CD8-positive, alpha-beta memory T cell (primary cell): Measurements from ENCODE around the gene CCDC47. TPM values are rescaled to one million over a fixed set of nuclear protein-coding genes. Genes with fewer than 3 reads are reported as not detected.
"Not testable (repeated sequence)": the region's sequence is repeated elsewhere in the genome, so short reads cannot be mapped to it uniquely, and the experiment has no call there.

Experiments
- CTCF ChIA-PET: fragments of 350-600 bp; sonication (Branson Sonifier 250); formaldehyde crosslinking; loops from one replicate; lab custom pipeline; 2021; ENCODE audit warnings: antibody characterized with exemption; lab: Charles Lee
- POLR2A ChIA-PET: fragments of 350-600 bp; sonication (Branson Sonifier 250); formaldehyde crosslinking; loops from one replicate; lab custom pipeline; 2021; ENCODE audit warnings: antibody characterized with exemption; lab: Charles Lee
- DNase-seq, 5 donors: peaks; one replicate each; pipeline versions ENCODE4 v3.0.0 to v3.0.0-alpha.2; 2020 to 2022; ENCODE audit warnings: mixed read lengths in 1 of 5
- H3K27ac ChIP-seq: one replicate; pipeline ENCODE4 v1.7.0; 2013; ENCODE audit warnings: low read depth, mild to moderate bottlenecking, low read length, moderate library complexity
- H3K27me3 ChIP-seq: 2 replicates; pipeline ENCODE4 v1.7.0; 2013; ENCODE audit warnings: low read length, mild to moderate bottlenecking; ENCODE audit not compliant: insufficient read depth, poor library complexity, severe bottlenecking
- H3K36me3 ChIP-seq: 2 replicates; pipeline ENCODE4 v1.7.0; 2013; ENCODE audit warnings: mild to moderate bottlenecking, low read length, moderate library complexity; ENCODE audit not compliant: insufficient read depth
- H3K4me1 ChIP-seq: 2 replicates; pipeline ENCODE4 v1.7.0; 2013; ENCODE audit warnings: mild to moderate bottlenecking, low read length, moderate library complexity; ENCODE audit not compliant: insufficient read depth
- H3K4me3 ChIP-seq: 2 replicates; pipeline ENCODE4 v1.7.0; 2013; ENCODE audit warnings: mild to moderate bottlenecking, low read length
- H3K9me3 ChIP-seq: 2 replicates; pipeline ENCODE4 v1.7.0; 2013; ENCODE audit warnings: mild to moderate bottlenecking, low read length
- H3K27ac Mint-ChIP-seq, 8 donors: one replicate each; pipeline ENCODE4 v1.8.0; 2020 to 2021; ENCODE audit warnings: mixed read lengths in 8 of 8, mild to moderate bottlenecking in 6 of 8, inconsistent platforms in 3 of 8, moderate library complexity in 3 of 8
- H3K27me3 Mint-ChIP-seq, 2 donors: one replicate each; pipeline ENCODE4 v1.8.0; 2020 to 2021; ENCODE audit warnings: mixed read lengths in 2 of 2, mild to moderate bottlenecking in 1 of 2, moderate library complexity in 1 of 2
- H3K36me3 Mint-ChIP-seq, 3 donors: one replicate each; pipeline ENCODE4 v1.8.0; 2020 to 2021; ENCODE audit warnings: mixed read lengths in 3 of 3, inconsistent platforms in 1 of 3, mild to moderate bottlenecking in 1 of 3
- H3K4me1 Mint-ChIP-seq, 3 donors: one replicate each; pipeline ENCODE4 v1.8.0; 2020 to 2021; ENCODE audit warnings: mixed read lengths in 3 of 3, inconsistent platforms in 1 of 3, mild to moderate bottlenecking in 1 of 3
- H3K4me3 Mint-ChIP-seq, 7 donors: one replicate each; pipeline ENCODE4 v1.8.0; 2020 to 2021; ENCODE audit warnings: mixed read lengths in 7 of 7, mild to moderate bottlenecking in 6 of 7, moderate library complexity in 4 of 7, inconsistent platforms in 2 of 7
- H3K9me3 Mint-ChIP-seq, 5 donors: one replicate each; pipeline ENCODE4 v1.8.0; 2020 to 2022; ENCODE audit warnings: mixed read lengths in 5 of 5, mild to moderate bottlenecking in 3 of 5, moderate library complexity in 2 of 5, inconsistent platforms in 1 of 5
- polyA plus RNA-seq: library from polyadenylated mRNA; unstranded; fragments of 300-500 nt; fragmentation: Illumina TruSeq; gene quantifications from one replicate; pipeline ENCODE4 v1.2.3, GENCODE V29; 2021
- total RNA-seq, 2 experiments: library from RNA; stranded (reverse); gene quantifications; one replicate each; pipeline ENCODE4 v1.2.3, GENCODE V29; 2021

The CCDC47 gene
- total and polyA plus RNA-seq, 3 experiments from 2014 or later, result 49.6 to 94.5 (median 93.0) TPM

DNA sequence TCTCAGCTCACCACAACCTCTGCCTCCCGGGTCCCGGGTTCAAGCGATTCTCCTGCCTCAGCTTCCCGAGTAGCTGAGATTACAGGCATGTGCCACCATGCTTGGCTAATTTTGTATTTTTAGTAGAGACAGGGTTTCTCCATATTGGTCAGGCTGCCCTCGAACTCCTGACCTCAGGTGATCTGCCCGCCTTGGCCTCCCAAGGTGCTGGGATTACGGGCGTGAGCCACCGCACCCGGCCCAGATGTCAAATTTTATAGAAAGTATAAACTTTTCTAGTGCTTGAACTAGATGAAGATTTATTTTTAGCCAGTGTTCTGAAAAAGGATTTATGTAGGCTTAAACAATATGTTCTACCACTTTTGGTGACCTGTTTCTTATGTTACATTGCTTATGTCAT, 23.0 kb upstream of the CCDC47 start:
- H3K4me1 Mint-ChIP-seq, H3K4me3 ChIP-seq, H3K4me3 Mint-ChIP-seq, H3K27me3 ChIP-seq, H3K9me3 Mint-ChIP-seq, POLR2A ChIA-PET, DNase-seq, CTCF ChIA-PET, H3K9me3 ChIP-seq, H3K27ac ChIP-seq, H3K27me3 Mint-ChIP-seq, H3K4me1 ChIP-seq: not testable (repeated sequence)
- peak overlapping the region in 2 of 8 donors; percentile 23 to 32 for H3K27ac Mint-ChIP-seq
- peaks cover 62% of the 10 kb centered on the region for H3K36me3 ChIP-seq
- peaks cover 12 to 93% (median 14%) of the 10 kb centered on the region in 3 donors for H3K36me3 Mint-ChIP-seq

DNA sequence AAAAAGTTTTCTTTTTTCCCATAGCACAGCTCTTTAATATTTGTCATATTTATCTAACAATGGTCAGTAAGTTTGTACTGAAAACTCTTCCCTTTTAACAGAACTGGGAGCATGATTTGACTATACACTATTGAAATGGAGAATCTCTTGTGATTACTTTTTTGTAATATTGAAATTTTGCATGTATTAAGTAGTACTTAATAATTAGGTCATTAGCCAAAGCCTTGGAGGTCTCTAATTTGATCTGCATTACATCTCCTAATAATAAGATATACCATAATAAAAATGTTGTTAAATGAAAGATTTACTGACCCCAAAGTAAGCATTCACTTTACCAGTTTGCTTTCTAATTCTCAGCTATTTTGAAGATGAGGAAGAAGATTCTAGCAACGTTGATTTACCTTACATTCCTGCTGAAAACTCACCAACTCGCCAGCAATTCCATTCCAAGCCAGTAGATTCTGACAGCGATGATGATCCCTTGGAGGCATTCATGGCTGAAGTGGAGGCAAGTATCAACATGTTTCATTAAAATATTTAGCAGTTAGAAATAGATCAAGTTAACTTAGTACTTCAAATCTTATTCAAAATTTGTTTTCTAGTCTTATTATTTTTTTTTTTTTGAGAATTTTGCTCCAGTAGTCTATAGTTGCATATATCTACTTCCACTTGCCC, 18.8 kb upstream of the CCDC47 start:
- Mint-ChIP-seq H3K36me3 (peaks cover 4 to 84% (median 11%) of the 10 kb centered on the region in 3 donors), H3K4me1 (peaks cover 3 to 9% (median 4%) of the 10 kb centered on the region in 3 donors), H3K9me3 (no peaks in the 10 kb centered on the region), H3K4me3 (no peak overlapping the region), H3K27me3 (no peaks in the 10 kb centered on the region), H3K27ac (peak overlapping the region in 2 of 8 donors; percentile 45 to 51)
- peaks cover 49% of the 10 kb centered on the region for H3K36me3 ChIP-seq
- H3K27ac ChIP-seq, result no peak overlapping the region
- no peak for DNase-seq
- CTCF ChIA-PET, result no interaction called here
- H3K4me3 ChIP-seq, result no peak overlapping the region
- H3K27me3 ChIP-seq, result no peaks in the 10 kb centered on the region
- POLR2A ChIA-PET, result no interaction called here
- H3K4me1 ChIP-seq, result no peaks in the 10 kb centered on the region
- no peaks in the 10 kb centered on the region for H3K9me3 ChIP-seq

DNA sequence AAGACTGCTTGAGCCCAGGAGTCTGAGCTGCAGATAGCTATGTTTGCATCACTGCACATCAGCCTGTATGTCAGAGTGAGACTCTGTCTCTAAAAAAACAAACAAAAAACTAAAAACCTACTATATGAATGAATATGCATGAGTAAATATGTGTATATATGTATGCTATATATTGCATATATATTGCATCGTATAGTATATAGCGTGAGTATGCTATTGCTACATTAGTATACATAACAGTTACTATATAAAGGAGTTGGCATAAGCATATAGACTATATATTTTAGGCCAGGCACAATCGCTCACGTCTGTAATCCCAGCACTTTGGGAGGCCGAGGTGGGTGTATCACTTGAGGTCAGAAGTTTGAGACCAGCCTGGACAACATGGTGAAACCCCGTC, 16.7 kb upstream of the CCDC47 start:
- Histone ChIP-seq H3K27ac (no peak overlapping the region), H3K36me3 (peaks cover 39% of the 10 kb centered on the region), H3K27me3 (no peaks in the 10 kb centered on the region), H3K9me3 (no peaks in the 10 kb centered on the region), H3K4me1 (no peaks in the 10 kb centered on the region), H3K4me3 (no peak overlapping the region)
- POLR2A ChIA-PET, result interaction anchor here (0.7 kb wide), 1 partner anchor 128 kb away, joined by 11 read pairs; no protein-coding TSS in a partner anchor
- Mint-ChIP-seq H3K27ac (peak overlapping the region in 1 of 8 donors; percentile 11), H3K4me3 (no peak overlapping the region), H3K36me3 (peaks cover 4 to 77% (median 8%) of the 10 kb centered on the region in 3 donors), H3K9me3 (no peaks in the 10 kb centered on the region), H3K4me1 (peaks cover 7 to 12% (median 9%) of the 10 kb centered on the region in 3 donors), H3K27me3 (no peaks in the 10 kb centered on the region)
- CTCF ChIA-PET, result no interaction called here
- no peak for DNase-seq

DNA sequence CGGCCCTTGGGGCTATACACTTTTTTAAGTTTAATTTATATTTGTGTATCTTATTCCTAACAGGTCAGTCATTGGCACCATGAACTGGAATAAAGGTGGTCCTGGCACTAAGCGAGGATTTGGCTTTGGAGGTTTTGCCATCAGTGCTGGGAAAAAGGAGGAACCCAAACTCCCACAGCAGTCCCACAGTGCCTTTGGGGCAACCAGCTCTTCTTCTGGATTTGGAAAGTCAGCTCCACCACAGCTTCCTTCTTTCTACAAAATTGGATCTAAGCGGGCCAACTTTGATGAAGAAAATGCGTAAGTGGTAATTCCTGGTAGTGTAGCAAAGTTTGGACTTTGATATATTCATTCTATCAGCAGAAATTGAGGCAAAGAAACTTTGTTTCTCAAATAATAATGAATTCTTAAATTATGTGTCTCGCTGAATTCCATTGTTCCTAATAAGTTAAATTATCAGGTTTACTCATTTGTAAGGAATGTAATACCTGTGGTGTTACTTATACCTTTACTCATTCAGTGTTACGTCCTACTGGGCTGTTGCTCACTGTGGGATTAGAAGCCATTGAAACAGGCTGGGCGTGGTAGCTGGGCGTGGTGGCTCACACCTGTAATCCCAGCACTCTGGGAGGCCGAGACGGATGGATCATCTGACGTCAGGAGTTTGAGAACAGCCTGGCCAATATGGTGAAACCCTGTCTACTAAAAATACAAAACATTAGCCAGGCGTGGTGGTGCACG, 13.7 kb upstream of the CCDC47 start:
- H3K27me3 Mint-ChIP-seq, result no peaks in the 10 kb centered on the region
- H3K4me1 ChIP-seq, result peaks cover 8% of the 10 kb centered on the region
- H3K9me3 Mint-ChIP-seq, result no peaks in the 10 kb centered on the region
- no peak overlapping the region for H3K4me3 ChIP-seq
- H3K36me3 ChIP-seq, result peaks cover 27% of the 10 kb centered on the region
- CTCF ChIA-PET, result interaction anchor here (1.1 kb wide), 1 partner anchor 89 kb away, joined by 3 read pairs; no protein-coding TSS in a partner anchor
- POLR2A ChIA-PET, result no interaction called here
- H3K9me3 ChIP-seq, result no peaks in the 10 kb centered on the region
- H3K27me3 ChIP-seq, result no peaks in the 10 kb centered on the region
- no peak overlapping the region for H3K4me3 Mint-ChIP-seq
- no peak overlapping the region for H3K27ac ChIP-seq
- H3K36me3 Mint-ChIP-seq, result peaks cover 0 to 70% (median 4%) of the 10 kb centered on the region in 3 donors
- no peak for DNase-seq
- H3K27ac Mint-ChIP-seq, result peak overlapping the region in 1 of 8 donors; percentile 17
- peaks cover 22 to 35% (median 23%) of the 10 kb centered on the region in 3 donors for H3K4me1 Mint-ChIP-seq

DNA sequence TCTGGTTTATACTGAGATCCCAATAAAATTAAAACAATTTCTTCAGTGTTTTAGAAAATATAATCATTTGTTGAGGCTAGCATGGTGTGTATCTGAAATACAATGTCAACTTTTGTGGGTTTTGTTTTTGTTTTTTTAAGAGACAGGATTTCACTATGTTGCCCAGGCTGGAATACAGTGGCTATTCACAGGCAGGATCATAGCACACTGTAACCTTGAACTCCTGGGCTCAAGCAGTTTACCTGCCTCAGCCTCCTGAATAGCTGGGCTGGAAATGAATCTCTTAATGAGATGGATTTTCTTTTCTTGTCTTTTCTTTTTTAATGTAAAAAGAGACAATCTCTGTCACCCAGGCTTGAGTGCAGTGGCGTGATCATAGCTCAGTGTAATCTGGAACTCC, 12.7 kb upstream of the CCDC47 start:
- H3K4me3 Mint-ChIP-seq, result no peak overlapping the region
- peaks cover 23 to 41% (median 26%) of the 10 kb centered on the region in 3 donors for H3K4me1 Mint-ChIP-seq
- Histone ChIP-seq H3K27me3 (no peaks in the 10 kb centered on the region), H3K4me3 (no peak overlapping the region), H3K4me1 (peaks cover 8% of the 10 kb centered on the region), H3K27ac (no peak overlapping the region), H3K36me3 (peaks cover 27% of the 10 kb centered on the region), H3K9me3 (no peaks in the 10 kb centered on the region)
- POLR2A ChIA-PET, result no interaction called here
- H3K36me3 Mint-ChIP-seq, result peaks cover 0 to 66% (median 3%) of the 10 kb centered on the region in 3 donors
- H3K27ac Mint-ChIP-seq, result peak overlapping the region in 3 of 8 donors; percentile 10 to 31 (median 29)
- CTCF ChIA-PET, result interaction anchor here (1.1 kb wide), 1 partner anchor 88 kb away, joined by 3 read pairs; no protein-coding TSS in a partner anchor
- no peak for DNase-seq
- no peaks in the 10 kb centered on the region for H3K27me3 Mint-ChIP-seq
- no peaks in the 10 kb centered on the region for H3K9me3 Mint-ChIP-seq

DNA sequence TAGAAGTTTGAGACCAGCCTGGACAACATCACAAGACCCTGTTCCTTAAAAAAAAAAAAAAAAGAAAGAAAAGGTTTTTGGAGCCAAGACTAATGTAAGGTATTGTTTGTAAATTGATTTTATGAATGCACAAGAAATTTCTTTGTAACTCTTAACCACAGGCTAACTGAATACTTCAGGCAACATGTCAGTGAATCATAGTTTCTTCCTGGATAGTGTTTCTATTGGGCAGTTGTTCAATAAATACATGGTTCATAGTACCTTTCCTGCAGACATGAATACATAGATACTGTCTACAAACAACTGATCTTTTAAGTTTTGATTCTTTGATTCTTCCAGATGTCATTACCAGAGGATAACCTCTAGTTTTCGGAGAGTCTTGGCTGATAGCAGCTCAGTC, 12.2 kb upstream of the CCDC47 start:
- CTCF ChIA-PET, result no interaction called here
- Histone ChIP-seq H3K27ac (no peak overlapping the region), H3K4me1 (peaks cover 9% of the 10 kb centered on the region), H3K4me3 (no peak overlapping the region), H3K36me3 (peaks cover 27% of the 10 kb centered on the region), H3K27me3 (no peaks in the 10 kb centered on the region), H3K9me3 (no peaks in the 10 kb centered on the region)
- POLR2A ChIA-PET, result no interaction called here
- H3K4me3 Mint-ChIP-seq, result no peak overlapping the region
- H3K36me3 Mint-ChIP-seq, result peaks cover 0 to 69% (median 7%) of the 10 kb centered on the region in 3 donors
- no peak for DNase-seq
- peaks cover 29 to 46% (median 31%) of the 10 kb centered on the region in 3 donors for H3K4me1 Mint-ChIP-seq
- H3K27ac Mint-ChIP-seq, result peak overlapping the region in 5 of 8 donors; percentile 7 to 64 (median 31)
- no peaks in the 10 kb centered on the region for H3K9me3 Mint-ChIP-seq
- no peaks in the 10 kb centered on the region for H3K27me3 Mint-ChIP-seq

DNA sequence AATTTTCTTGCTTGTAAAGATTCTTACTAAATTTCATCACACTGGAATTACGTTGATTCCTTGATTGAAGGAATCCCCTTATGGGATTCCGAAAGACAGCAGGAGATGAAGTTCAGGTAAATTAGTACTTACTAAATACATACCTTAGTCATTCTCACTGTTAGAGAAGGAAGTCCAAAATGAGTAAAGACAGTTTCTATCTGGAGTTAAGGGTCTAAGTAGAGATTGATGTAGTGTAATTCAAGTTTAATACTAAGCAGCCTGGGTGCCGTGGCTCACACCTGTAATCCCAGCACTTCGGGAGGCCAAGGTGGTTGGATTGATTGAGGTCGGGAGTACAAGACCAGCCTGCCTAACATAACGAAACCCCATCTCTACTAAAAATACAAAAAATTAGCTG, 10.1 kb upstream of the CCDC47 start:
- ChIA-PET POLR2A (interaction anchor here (1.3 kb wide), 1 partner anchor 10 kb away, joined by 4 read pairs; the partner anchor contains the start of genes CCDC47 and DDX42), CTCF (interaction anchor here (2.4 kb wide), 1 partner anchor 10 kb away, joined by 6 read pairs; the partner anchor contains the start of genes CCDC47 and DDX42)
- peaks cover 11% of the 10 kb centered on the region for H3K4me1 ChIP-seq
- DNase-seq, result no peak
- no peaks in the 10 kb centered on the region for H3K9me3 ChIP-seq
- Mint-ChIP-seq H3K4me3 (peak overlapping the region in 1 of 7 donors; percentile 74), H3K27ac (peak overlapping the region in 7 of 8 donors; percentile 39 to 75 (median 68)), H3K27me3 (no peaks in the 10 kb centered on the region), H3K4me1 (peaks cover 42 to 59% (median 47%) of the 10 kb centered on the region in 3 donors), H3K9me3 (no peaks in the 10 kb centered on the region), H3K36me3 (peaks cover 0 to 68% (median 6%) of the 10 kb centered on the region in 3 donors)
- H3K4me3 ChIP-seq, result no peak overlapping the region
- no peaks in the 10 kb centered on the region for H3K27me3 ChIP-seq
- no peak overlapping the region for H3K27ac ChIP-seq
- peaks cover 16% of the 10 kb centered on the region for H3K36me3 ChIP-seq
